ENCODE results near the gene TRIM41.

TRIM41 gene

GRCh38 chr5:181233801-181234454, 10.8 kb downstream of the TRIM41 start:
- no peak for DNase-seq

- no peak for DNase-seq
Observed at GRCh38 chr5:181234455-181235306, 11.6 kb downstream of the TRIM41 start.

- no peak for DNase-seq
Observed at GRCh38 chr5:181235323-181235688, 12.2 kb downstream of the TRIM41 start.

GRCh38 chr5:181235689-181236366, 12.7 kb downstream of the TRIM41 start:
- DNase-seq, result no peak

GRCh38 chr5:181236471-181236870, 13.4 kb downstream of the TRIM41 start:
- no peak for DNase-seq

GRCh38 chr5:181236954-181237641, 14.0 kb downstream of the TRIM41 start:
- DNase-seq, result no peak

GRCh38 chr5:181237729-181238385, 14.8 kb downstream of the TRIM41 start:
- no peak for DNase-seq

GRCh38 chr5:181239062-181239663, 16.1 kb downstream of the TRIM41 start:
- no peak for DNase-seq

GRCh38 chr5:181241393-181241975, 18.4 kb downstream of the TRIM41 start:
- no peak for DNase-seq

- no peak for DNase-seq
Observed at GRCh38 chr5:181242031-181242451, 19.0 kb downstream of the TRIM41 start.

GRCh38 chr5:181243018-181243563, 20.0 kb downstream of the TRIM41 start:
- DNase-seq, result no peak

GRCh38 chr5:181243564-181244343, 20.7 kb downstream of the TRIM41 start, which contains the start of gene RACK1:
TSS of gene RACK1 (minus strand) at chr5:181243906. CDS start at chr5:181243800, 106 bp downstream.
- DNase-seq, result peak; percentile 94

GRCh38 chr5:181245427-181246275, 22.6 kb downstream of the TRIM41 start:
- DNase-seq, result no peak

GRCh38 chr5:181246276-181247049, 23.4 kb downstream of the TRIM41 start:
- DNase-seq, result peak; percentile 95

- DNase-seq, result no peak
Observed at GRCh38 chr5:181248277-181248676, 25.2 kb downstream of the TRIM41 start.

GRCh38 chr5:181255276-181255675, 32.2 kb downstream of the TRIM41 start:
- no peak for DNase-seq

- DNase-seq, result no peak
Observed at GRCh38 chr5:181255836-181256578, 32.9 kb downstream of the TRIM41 start.

GRCh38 chr5:181258576-181258975, 35.5 kb downstream of the TRIM41 start:
- no peak for DNase-seq

Data from right forelimb (tissue), 1 donor.